Suprapubic skin (tissue), 4 donors: ENCODE results near the gene CNFN.

Experiments used
- CTCF ChIP-seq, 2 donors: fragments of 200-600 bp in 1 of 2; fragments of 450-650 bp in 1 of 2; sonication (generic) in 1 of 2; IDR thresholded peaks; one replicate each; pipeline ENCODE4 v1.5.1; 2016 to 2019; ENCODE audit warnings: antibody characterized with exemption in 2 of 2, mild to moderate bottlenecking in 1 of 2, moderate library complexity in 1 of 2
- POLR2A ChIP-seq, 2 donors: fragments of 450-650 bp; IDR thresholded peaks; one replicate each; pipeline ENCODE4 v1.6.1; 2017; ENCODE audit warnings: antibody characterized with exemption in 2 of 2, mild to moderate bottlenecking in 2 of 2, moderate library complexity in 2 of 2
- POLR2AphosphoS5 ChIP-seq, 3 donors: sonication (generic); formaldehyde crosslinking; IDR thresholded peaks; one replicate each; pipeline ENCODE4 v1.6.1; 2017; ENCODE audit warnings: antibody characterized with exemption in 3 of 3

GRCh38 chr19:42407085-42407815 is 17.2 kb upstream of the CNFN start:
- TF ChIP-seq CTCF (IDR thresholded peaks at IDR 0.05): no peak
- TF ChIP-seq POLR2AphosphoS5 (IDR thresholded peaks at IDR 0.05): no peak
- no peak for TF ChIP-seq POLR2A (IDR thresholded peaks at IDR 0.05)
